ENCODE measurements around the gene DBNDD2. TPM values are rescaled to one million over a fixed set of nuclear protein-coding genes. Genes with fewer than 3 reads are reported as not detected.

DBNDD2 gene
- total RNA-seq, 1 donor from 2014 or later: 12.3 TPM

DNA sequence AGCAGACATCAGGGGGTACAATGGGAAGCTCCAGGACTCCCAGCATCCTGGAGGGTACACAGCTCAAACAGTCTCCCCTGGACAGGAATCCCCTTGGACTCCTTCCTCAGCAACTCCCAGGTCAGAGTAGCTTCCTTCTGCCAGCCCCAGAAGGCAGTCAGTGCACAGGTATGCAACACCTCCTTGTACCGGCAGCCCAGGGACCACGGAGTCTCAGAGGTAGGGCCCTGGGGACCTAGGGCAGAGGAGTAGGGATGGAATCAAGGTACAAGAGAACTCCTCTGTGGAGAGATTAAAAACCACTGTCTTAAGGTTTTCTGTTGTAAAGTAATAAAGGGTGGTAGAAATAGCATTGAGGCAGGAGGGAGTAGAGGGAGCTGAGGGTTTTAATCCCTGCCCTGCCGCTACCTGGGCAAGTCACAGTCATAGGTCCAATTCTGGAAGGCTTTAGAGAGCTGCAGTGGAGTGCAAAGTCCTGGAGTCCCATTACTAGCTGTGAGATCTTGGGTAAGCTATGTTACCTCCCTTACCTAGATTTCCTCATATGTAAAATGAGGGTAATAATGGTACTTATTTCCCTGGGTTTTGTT lies 37.4 kb upstream of the DBNDD2 start:
- Mint-ChIP-seq H3K4me1 (ENCODE audit: low read depth) (peaks cover 27% of the 10 kb centered on the region), H3K36me3 (ENCODE audit: low read depth) (peaks cover 31% of the 10 kb centered on the region), H3K9me3 (no peaks in the 10 kb centered on the region), H3K4me3 (ENCODE audit: low read depth) (no peak overlapping the region), H3K27me3 (ENCODE audit: low read depth) (no peaks in the 10 kb centered on the region), H3K27ac (no peak overlapping the region)
- DNase-seq (ENCODE audit: low spot score): no peak
- intact Hi-C loops (cut with micrococcal nuclease): no loop called here

DNA sequence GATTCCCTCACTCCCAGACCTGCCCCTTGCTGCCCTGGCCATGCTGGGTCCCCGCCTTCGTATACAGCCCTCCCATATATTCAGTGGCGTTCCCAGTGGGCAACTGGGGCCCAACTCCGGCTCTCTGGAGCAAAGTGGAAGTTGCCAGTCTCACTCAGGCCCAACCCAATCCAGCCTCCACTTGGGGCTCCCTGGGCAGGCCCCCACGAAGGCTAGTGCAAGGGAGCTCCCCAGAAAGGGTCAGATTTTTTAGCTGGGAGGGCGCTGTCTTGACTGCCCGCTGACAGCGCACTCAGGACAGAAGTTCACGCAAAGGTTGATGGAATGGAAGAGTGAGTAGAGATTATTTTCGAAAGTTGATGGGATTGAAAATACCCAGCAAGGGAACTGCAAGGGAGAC lies 35.8 kb upstream of the DBNDD2 start:
- peak overlapping the region; percentile 57 for H3K4me3 Mint-ChIP-seq (ENCODE audit: low read depth)
- no peaks in the 10 kb centered on the region for H3K9me3 Mint-ChIP-seq
- no peaks in the 10 kb centered on the region for H3K27me3 Mint-ChIP-seq (ENCODE audit: low read depth)
- peaks cover 27% of the 10 kb centered on the region for H3K4me1 Mint-ChIP-seq (ENCODE audit: low read depth)
- H3K27ac Mint-ChIP-seq: no peak overlapping the region
- DNase-seq (ENCODE audit: low spot score): no peak
- intact Hi-C loops (cut with micrococcal nuclease): loop anchor here (2.0 kb wide), 1 partner anchor 45 kb away; the partner anchor contains the start of gene PIGT
- H3K36me3 Mint-ChIP-seq (ENCODE audit: low read depth): peaks cover 19% of the 10 kb centered on the region

DNA sequence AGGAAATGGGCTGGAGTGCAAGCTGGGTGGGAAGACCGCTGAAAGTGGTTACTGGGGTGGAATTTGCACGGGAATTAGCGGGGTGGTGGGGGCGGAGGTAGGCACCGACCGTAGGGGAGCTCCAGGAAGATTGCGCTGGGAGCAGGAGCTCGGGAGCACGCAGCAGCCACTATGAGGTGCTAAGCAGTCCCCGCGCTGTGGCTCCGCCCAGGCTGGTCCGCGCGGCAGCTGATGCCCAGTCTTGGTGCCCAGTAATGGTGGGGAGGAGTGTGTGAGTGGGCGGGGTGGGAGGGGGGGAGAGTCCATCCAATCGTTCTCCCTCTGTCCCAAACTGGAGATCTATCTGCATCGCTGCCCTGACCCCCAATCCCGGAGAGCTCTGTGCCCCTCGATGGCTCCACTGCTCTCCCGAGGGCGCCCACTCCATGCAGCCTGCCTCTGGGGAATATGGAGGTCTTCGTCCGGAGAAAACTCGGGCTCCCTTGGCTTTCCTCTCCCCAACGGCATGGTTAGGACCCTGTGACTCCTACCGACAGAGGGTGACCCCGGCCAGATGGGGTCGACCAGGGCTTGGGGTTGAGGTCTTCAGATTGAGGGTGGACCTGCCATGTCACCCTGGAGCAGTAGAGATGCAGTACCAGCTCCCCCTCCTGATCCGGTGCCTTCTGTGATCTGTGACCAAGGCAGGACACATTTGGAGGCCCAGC lies 35.3 kb upstream of the DBNDD2 start:
- no peaks in the 10 kb centered on the region for H3K9me3 Mint-ChIP-seq
- intact Hi-C loops (cut with micrococcal nuclease): loop anchor here (2.0 kb wide), 1 partner anchor 44 kb away; the partner anchor contains the start of gene PIGT
- H3K36me3 Mint-ChIP-seq (ENCODE audit: low read depth): peaks cover 15% of the 10 kb centered on the region
- peak overlapping the region; percentile 64 for H3K4me3 Mint-ChIP-seq (ENCODE audit: low read depth)
- peaks cover 26% of the 10 kb centered on the region for H3K4me1 Mint-ChIP-seq (ENCODE audit: low read depth)
- H3K27me3 Mint-ChIP-seq (ENCODE audit: low read depth): no peaks in the 10 kb centered on the region
- DNase-seq (ENCODE audit: low spot score): no peak
- no peak overlapping the region for H3K27ac Mint-ChIP-seq

DNA sequence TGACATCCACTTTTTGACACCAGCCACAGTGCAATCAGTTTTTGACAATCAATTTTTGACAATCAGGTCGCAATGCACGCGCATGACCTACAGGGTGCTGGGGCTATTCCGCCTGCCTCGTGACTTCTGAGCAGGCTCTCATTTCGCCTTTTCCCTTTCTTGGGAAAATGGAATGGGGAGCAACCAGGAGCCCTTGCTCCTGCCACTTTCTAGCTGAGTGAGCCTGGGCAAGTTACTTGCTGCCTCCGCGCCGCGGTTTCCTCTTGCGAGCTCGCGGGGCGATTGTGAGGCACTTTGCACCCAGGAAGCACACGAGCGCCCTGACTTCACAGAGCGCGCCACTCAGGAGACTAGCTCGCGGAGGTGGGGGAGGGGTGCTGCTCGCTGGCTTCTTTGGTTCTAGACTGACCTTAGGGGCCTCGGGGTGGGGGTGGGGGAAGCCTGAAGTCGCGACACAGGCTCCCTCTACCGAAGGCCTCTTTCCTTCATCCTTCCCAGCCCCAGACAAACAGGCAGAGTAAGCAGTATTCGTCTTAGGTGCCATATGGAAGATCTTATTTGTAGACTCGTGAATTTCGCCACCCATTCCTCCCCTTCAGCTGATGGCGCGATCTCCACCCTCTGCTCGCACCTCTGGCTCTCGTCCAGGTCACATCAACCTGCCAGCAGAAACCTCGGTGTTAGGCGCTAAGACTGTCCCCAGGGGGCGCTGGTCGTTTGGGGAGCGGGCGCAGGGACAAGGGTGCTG lies 34.6 kb upstream of the DBNDD2 start:
- intact Hi-C loops (cut with micrococcal nuclease): loop anchor here (1.0 to 2.0 kb wide), 2 partner anchors 43 to 64 kb away; partner anchors contain the start of gene PIGT
- no peaks in the 10 kb centered on the region for H3K9me3 Mint-ChIP-seq
- DNase-seq (ENCODE audit: low spot score): peak; percentile 76
- H3K4me1 Mint-ChIP-seq (ENCODE audit: low read depth): peaks cover 19% of the 10 kb centered on the region
- H3K4me3 Mint-ChIP-seq (ENCODE audit: low read depth): peak overlapping the region; percentile 64
- H3K36me3 Mint-ChIP-seq (ENCODE audit: low read depth): peaks cover 8% of the 10 kb centered on the region
- no peaks in the 10 kb centered on the region for H3K27me3 Mint-ChIP-seq (ENCODE audit: low read depth)
- H3K27ac Mint-ChIP-seq: peak overlapping the region; percentile 67

DNA sequence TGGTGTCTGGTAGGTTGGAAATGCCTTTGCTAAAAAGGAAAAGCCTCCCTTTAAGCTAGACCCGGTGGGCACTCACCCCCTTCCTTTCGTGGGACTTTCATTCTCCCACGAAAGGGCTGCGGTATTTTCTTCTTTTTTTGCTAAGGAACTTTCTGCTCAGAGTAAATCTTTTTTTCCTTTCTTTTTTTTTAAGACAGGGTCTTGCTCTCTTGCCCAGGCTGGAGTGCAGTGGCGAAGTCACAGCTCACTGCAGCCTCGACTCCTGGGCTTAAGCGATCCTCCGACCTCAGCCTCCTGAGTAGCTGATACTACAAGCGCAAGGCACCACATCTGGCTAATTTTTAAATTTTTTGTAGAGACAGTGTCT lies 34.0 kb upstream of the DBNDD2 start:
- peak overlapping the region; percentile 67 for H3K27ac Mint-ChIP-seq
- no peaks in the 10 kb centered on the region for H3K9me3 Mint-ChIP-seq
- H3K4me3 Mint-ChIP-seq (ENCODE audit: low read depth): peak overlapping the region; percentile 64
- H3K4me1 Mint-ChIP-seq (ENCODE audit: low read depth): peaks cover 16% of the 10 kb centered on the region
- no peak for DNase-seq (ENCODE audit: low spot score)
- intact Hi-C loops (cut with micrococcal nuclease): loop anchor here (1.0 kb wide), 1 partner anchor 63 kb away; no protein-coding TSS in a partner anchor
- peaks cover 3% of the 10 kb centered on the region for H3K36me3 Mint-ChIP-seq (ENCODE audit: low read depth)
- no peaks in the 10 kb centered on the region for H3K27me3 Mint-ChIP-seq (ENCODE audit: low read depth)

DNA sequence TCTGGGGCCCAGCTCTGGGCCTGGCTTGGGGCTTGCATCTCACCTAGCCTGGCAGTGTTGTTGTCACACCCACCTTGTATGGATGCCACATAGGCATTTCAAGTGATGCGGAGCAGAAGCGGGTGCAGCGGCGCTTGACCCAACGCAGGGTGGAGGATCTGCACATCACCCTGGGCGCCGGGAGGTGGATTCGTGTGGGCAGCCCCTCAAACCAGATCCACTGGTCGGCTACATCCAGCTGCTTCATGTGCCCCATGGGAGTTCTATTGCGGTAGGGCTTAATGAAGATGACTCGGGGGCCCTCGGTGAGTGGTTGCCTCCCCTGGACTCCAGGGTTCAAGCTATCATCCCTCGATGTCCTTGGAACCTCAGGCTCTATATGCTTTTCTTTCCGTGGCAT lies 33.1 kb upstream of the DBNDD2 start:
- intact Hi-C loops (cut with micrococcal nuclease): loop anchor here (1.0 kb wide), 1 partner anchor 62 kb away; no protein-coding TSS in a partner anchor
- no peaks in the 10 kb centered on the region for H3K36me3 Mint-ChIP-seq (ENCODE audit: low read depth)
- H3K4me3 Mint-ChIP-seq (ENCODE audit: low read depth): no peak overlapping the region
- no peaks in the 10 kb centered on the region for H3K27me3 Mint-ChIP-seq (ENCODE audit: low read depth)
- H3K27ac Mint-ChIP-seq: no peak overlapping the region
- H3K4me1 Mint-ChIP-seq (ENCODE audit: low read depth): peaks cover 16% of the 10 kb centered on the region
- no peaks in the 10 kb centered on the region for H3K9me3 Mint-ChIP-seq
- no peak for DNase-seq (ENCODE audit: low spot score)

DNA sequence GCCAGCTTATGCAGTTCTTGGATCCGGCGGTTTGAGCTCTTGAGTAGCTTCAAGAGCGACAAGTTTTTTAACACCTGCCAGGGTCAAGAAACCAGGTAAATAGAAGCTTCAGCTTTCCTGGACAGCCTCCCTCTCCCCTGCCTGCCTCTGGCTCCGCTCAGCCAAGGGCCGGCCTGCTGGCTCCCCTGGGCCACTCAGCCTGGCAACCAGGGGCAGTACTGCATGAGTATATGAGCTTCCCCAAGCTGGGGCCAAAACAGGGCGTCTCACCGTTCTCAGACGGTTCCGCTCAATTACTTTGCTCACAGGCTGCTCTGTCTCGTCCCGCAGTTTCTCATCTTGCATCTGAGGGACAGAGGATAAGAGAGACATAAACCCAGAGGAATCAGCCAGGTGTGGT lies 30.8 kb upstream of the DBNDD2 start:
- H3K4me3 Mint-ChIP-seq (ENCODE audit: low read depth): no peak overlapping the region
- no peaks in the 10 kb centered on the region for H3K9me3 Mint-ChIP-seq
- no peaks in the 10 kb centered on the region for H3K27me3 Mint-ChIP-seq (ENCODE audit: low read depth)
- no peak for DNase-seq (ENCODE audit: low spot score)
- no peaks in the 10 kb centered on the region for H3K36me3 Mint-ChIP-seq (ENCODE audit: low read depth)
- no peak overlapping the region for H3K27ac Mint-ChIP-seq
- H3K4me1 Mint-ChIP-seq (ENCODE audit: low read depth): peaks cover 14% of the 10 kb centered on the region
- intact Hi-C loops (cut with micrococcal nuclease): no loop called here

DNA sequence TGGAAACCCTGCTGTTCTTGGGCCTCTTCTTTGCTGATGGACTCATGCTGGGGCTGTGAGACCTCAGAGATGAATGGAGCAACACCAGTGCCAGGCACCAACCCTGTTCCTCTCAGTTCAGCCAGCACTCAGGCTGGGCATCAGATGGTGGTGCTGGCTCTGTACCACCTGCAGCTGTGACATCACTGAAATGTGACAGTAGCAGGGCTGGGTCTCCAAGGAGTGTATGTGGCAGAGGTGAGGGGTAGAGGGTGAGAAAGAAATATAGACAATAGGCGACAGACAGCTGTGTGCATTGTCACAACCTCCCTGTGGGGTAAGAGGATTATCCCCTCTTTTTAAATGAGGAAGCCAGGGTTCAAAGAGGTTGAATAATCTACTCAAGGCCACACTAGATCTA lies 29.9 kb upstream of the DBNDD2 start, which contains the start of gene TP53TG5:
Gene TP53TG5, minus strand, starts transcription at position 135 of the 400 bp plus-strand sequence. Its CDS starts 89 bp downstream, at position 46.
- no peaks in the 10 kb centered on the region for H3K9me3 Mint-ChIP-seq
- intact Hi-C loops (cut with micrococcal nuclease): no loop called here
- peaks cover 9% of the 10 kb centered on the region for H3K4me1 Mint-ChIP-seq (ENCODE audit: low read depth)
- no peaks in the 10 kb centered on the region for H3K27me3 Mint-ChIP-seq (ENCODE audit: low read depth)
- no peak within 1 kb of the TSS for H3K4me3 Mint-ChIP-seq (ENCODE audit: low read depth)
- DNase-seq (ENCODE audit: low spot score): no peak
- no peaks in the 10 kb centered on the region for H3K36me3 Mint-ChIP-seq (ENCODE audit: low read depth)
- H3K27ac Mint-ChIP-seq: no peak within 1 kb of the TSS

DNA sequence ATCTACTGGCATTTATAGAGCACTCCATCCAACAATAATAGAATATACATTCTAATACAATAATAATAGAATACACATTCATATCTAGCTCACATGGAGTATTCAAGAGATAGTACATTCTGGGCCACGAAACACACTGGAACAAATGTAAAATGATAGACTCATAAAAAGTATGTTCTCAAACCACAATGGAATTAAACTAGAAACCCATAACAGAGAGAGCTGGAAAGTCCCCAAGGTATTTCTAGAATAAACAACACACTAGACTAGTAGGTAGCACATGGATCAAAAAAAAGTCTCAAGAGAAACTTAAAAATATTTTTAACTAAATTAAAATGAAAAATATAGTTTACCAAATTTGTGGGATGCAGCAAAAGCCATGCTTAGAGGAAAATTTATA lies 20.8 kb upstream of the DBNDD2 start:
- H3K9me3 Mint-ChIP-seq: peaks cover 11% of the 10 kb centered on the region

DNA sequence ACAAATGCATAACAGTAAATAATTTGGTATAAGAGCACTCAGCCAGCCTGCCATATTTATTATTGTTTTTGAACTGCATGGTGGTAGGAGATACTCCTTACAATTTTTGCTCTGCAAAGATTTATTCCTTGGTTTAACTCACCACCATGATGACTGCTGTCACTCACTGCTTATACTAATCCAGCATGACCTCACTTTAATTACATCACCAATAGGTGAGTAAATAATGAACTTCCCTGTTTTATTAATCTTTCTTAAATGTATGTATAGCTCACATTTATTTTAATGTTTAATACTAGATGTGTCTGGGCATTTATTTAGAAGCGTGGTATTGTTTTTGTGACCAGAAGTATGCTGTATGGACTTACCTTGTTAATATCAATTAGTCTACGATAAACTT lies 17.2 kb upstream of the DBNDD2 start:
- intact Hi-C loops (cut with micrococcal nuclease): no loop called here
- Mint-ChIP-seq H3K4me1 (ENCODE audit: low read depth) (peaks cover 3% of the 10 kb centered on the region), H3K36me3 (ENCODE audit: low read depth) (peaks cover 8% of the 10 kb centered on the region), H3K27ac (no peak overlapping the region), H3K9me3 (peaks cover 11% of the 10 kb centered on the region), H3K27me3 (ENCODE audit: low read depth) (no peaks in the 10 kb centered on the region), H3K4me3 (ENCODE audit: low read depth) (no peak overlapping the region)
- no peak for DNase-seq (ENCODE audit: low spot score)

More for the DNA sequence above, 20.8 kb upstream of the DBNDD2 start:
- Mint-ChIP-seq H3K4me1 (ENCODE audit: low read depth) (peaks cover 3% of the 10 kb centered on the region), H3K27me3 (ENCODE audit: low read depth) (peaks cover 1% of the 10 kb centered on the region), H3K27ac (no peak overlapping the region), H3K4me3 (ENCODE audit: low read depth) (no peak overlapping the region), H3K36me3 (ENCODE audit: low read depth) (peaks cover 8% of the 10 kb centered on the region)
- intact Hi-C loops (cut with micrococcal nuclease): no loop called here
- no peak for DNase-seq (ENCODE audit: low spot score)

DNA sequence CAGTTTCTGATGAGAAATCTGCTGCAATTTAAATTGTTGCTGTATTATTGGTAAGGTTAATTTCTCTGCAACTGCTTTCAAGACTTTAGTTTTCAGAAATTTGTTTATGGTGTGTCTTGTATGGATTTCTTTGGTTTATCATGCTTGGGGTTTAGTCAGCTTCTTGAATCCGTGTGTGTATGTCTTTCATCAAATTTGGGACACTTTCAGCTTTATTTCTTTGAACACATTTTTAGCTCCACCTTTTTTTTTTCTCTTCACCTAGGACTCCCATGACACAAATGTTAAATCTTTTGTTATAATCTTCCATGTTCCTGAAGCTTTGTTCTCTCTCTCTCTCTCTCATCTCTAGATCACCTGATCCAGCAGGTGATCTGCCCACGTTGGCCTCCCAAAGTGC lies 16.5 kb upstream of the DBNDD2 start:
- Mint-ChIP-seq H3K27ac (no peak overlapping the region), H3K4me3 (ENCODE audit: low read depth) (no peak overlapping the region), H3K4me1 (ENCODE audit: low read depth) (peaks cover 3% of the 10 kb centered on the region), H3K9me3 (peaks cover 11% of the 10 kb centered on the region), H3K36me3 (ENCODE audit: low read depth) (peaks cover 8% of the 10 kb centered on the region), H3K27me3 (ENCODE audit: low read depth) (no peaks in the 10 kb centered on the region)
- intact Hi-C loops (cut with micrococcal nuclease): no loop called here
- DNase-seq (ENCODE audit: low spot score): no peak

DNA sequence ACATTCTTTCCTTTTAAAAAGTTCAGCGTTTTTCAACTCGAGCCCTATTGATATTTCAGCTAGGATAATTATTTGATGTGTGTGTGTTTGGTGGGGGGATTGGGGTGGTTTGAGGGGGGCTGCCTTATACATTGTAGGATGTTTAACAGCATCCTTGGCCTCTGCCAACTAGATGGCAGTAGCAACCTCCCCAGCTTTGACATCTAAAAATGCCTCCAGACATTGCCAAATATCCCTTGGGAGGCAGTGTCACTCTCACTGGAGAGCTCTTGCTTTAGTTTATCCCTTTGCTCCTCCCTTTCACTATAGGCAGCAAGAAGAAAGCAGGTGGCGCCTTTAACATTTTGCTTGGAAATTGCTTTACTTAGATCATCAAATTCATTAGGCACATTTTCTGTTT lies 15.4 kb upstream of the DBNDD2 start:
- Mint-ChIP-seq H3K4me3 (ENCODE audit: low read depth) (no peak overlapping the region), H3K9me3 (peaks cover under 1% of the 10 kb centered on the region), H3K36me3 (ENCODE audit: low read depth) (peaks cover 5% of the 10 kb centered on the region), H3K27ac (no peak overlapping the region), H3K4me1 (ENCODE audit: low read depth) (no peaks in the 10 kb centered on the region), H3K27me3 (ENCODE audit: low read depth) (no peaks in the 10 kb centered on the region)
- intact Hi-C loops (cut with micrococcal nuclease): no loop called here
- no peak for DNase-seq (ENCODE audit: low spot score)

All from activated T-helper 2 cell treated with anti-CD3 and anti-CD28 coated beads, Interferon-gamma antibody, Interleukin-2, Interleukin-4, amounts not matched to agents 10 μg/mL and 5 μg/mL and 100 μg/mL, durations not matched to agents 14 hours and 24 hours and 36 hours (primary cell).